Muscle of leg (tissue), 11 donors: ENCODE data around the gene SPO11. TPM values are rescaled to one million over a fixed set of nuclear protein-coding genes. Genes with fewer than 3 reads are reported as not detected.

Experiments used
- DNase-seq: peaks from one replicate; pipeline ENCODE4 v3.0.0; 2013
- H3K27ac ChIP-seq: one replicate; pipeline ENCODE4 v1.5.1; 2013; ENCODE audit warnings: mild to moderate bottlenecking, low read length, control low read depth
- H3K27me3 ChIP-seq: one replicate; pipeline ENCODE4 v1.6.1; 2013; ENCODE audit warnings: low read length; ENCODE audit not compliant: control insufficient read depth, insufficient read depth
- H3K36me3 ChIP-seq: one replicate; pipeline ENCODE4 v1.6.1; 2013; ENCODE audit warnings: low read length; ENCODE audit not compliant: control insufficient read depth, insufficient read depth
- H3K4me1 ChIP-seq: one replicate; pipeline ENCODE4 v1.6.1; 2013; ENCODE audit warnings: low read length; ENCODE audit not compliant: control insufficient read depth, insufficient read depth
- H3K4me3 ChIP-seq: one replicate; pipeline ENCODE4 v1.5.1; 2013; ENCODE audit warnings: low read length, control low read depth
- H3K9me3 ChIP-seq: replicated peaks from 2 replicates; pipeline ENCODE4 v1.6.1; 2013; ENCODE audit warnings: low read depth, low read length; ENCODE audit not compliant: control insufficient read depth
- WGBS: methylation state at CpG from one replicate; pipeline ENCODE4 v1.1.5; 2013; ENCODE audit warnings: missing lambda C conversion rate; ENCODE audit not compliant: insufficient coverage; 5-methylcytosine and 5-hydroxymethylcytosine counted together
- polyA plus RNA-seq, 8 donors: library from polyadenylated mRNA; unstranded; fragments of 120-200 nt; gene quantifications; one replicate each; pipeline versions ENCODE4 v1.2.1 to v1.2.3, GENCODE V29; 2013; ENCODE audit warnings: inconsistent platforms in 1 of 8, low replicate concordance in 1 of 8; ENCODE audit not compliant: insufficient read length in 8 of 8, insufficient read depth in 1 of 8
- total RNA-seq: library from RNA; stranded (reverse); fragments of 120-200 nt; gene quantifications from one replicate; pipeline ENCODE4 v1.2.4, GENCODE V29; 2013

The SPO11 gene
- total and polyA plus RNA-seq, 9 donors = not detected

- Histone ChIP-seq H3K4me1 (peaks cover 28% of the 10 kb centered on the region), H3K9me3 (no peaks in the 10 kb centered on the region), H3K27ac (no peak overlapping the region), H3K36me3 (peaks cover 7% of the 10 kb centered on the region), H3K4me3 (no peak overlapping the region), H3K27me3 (no peaks in the 10 kb centered on the region)
- 88% methylated on average over 2 of the region's 7 CpGs for WGBS
- no peak for DNase-seq
Observed at GRCh38 chr20:57387945-57388371, 58.4 kb downstream of the SPO11 start.

DNA sequence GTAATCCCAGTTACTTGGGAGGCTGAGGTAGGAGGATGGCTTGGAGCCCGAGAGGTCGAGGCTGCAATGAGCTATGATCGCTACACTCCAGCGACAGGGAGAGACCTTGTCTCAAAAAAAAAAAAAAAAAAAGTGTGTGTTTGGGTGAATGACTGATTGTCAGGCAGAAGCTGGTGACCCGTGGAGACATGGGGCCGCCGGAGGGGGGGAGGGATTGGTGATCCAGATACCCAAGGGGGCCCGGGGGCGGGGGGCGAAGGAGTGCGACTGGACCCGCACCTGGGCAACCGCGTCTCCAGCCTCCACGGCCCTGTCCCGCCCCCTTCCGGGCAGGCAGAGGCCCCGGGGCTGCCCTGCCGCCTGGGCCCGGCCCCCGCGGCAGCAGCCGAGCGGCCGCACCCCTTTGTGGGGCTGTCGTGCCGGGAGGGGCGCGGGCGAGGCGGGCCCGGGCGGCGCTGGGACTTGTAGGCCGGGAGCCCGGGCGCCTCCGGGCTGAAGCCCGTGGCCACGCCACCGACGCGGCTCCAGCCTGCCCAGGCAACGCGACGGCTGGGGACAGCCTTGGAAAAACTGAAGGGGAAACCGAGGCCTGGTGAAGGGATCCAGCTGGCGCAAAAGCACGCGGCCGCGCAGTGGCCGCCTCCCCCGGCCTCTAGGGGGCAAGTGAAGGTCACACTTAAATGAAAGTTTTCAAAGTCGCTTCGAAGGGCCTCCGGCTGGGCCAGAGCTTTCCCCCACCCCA, 59.5 kb downstream of the SPO11 start:
- peaks cover 40% of the 10 kb centered on the region for H3K4me1 ChIP-seq

DNA sequence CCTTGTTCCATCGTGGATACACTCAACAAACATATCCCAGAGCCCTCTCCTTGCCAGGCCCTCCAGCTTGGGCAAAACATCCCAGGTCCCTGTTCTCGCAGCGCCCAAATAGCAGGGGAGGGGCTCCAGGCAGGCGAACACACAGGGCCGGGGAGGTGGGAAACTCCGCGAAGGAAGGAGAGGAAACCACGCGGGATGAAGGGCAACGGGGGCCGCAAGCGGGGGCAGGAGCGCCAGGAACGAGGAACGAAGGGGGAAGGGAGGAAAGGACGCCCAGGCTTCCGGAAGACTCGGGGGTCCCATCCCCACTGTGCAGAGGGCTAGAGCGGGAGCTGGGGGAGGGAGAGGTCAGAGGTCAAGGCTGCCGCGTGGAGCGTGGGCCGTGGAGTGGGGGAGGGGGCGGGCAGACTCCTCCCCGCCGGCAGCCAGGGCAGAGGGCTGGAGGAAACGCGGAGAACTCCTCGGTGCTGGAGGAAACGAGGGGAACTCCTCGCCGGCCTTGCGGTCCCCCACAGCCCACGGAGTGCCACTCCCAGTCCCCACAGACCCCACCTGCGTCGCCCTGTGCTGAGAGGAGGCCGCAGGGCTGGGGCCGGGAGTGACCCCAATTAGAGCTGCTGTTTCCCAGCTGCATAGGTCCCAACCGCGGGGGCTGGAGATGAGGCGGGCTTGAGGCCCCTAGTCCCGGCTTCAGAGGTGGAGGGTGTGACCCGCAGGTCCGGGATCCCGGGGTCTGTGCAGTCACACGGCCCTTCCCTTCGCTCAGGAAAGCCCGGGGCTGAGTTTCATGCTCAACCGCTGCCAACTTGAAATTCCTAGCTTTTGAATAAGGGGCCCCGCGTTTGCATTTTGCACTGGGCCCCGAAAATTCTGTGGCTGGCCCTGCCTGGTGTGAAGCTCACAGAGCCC, 60.3 kb downstream of the SPO11 start:
- Histone ChIP-seq H3K4me3 (peak overlapping the region; percentile 32), H3K27ac (peak overlapping the region; percentile 51), H3K9me3 (no peaks in the 10 kb centered on the region), H3K36me3 (peaks cover 22% of the 10 kb centered on the region), H3K4me1 (peaks cover 48% of the 10 kb centered on the region), H3K27me3 (no peaks in the 10 kb centered on the region)
- DNase-seq = no peak
- 24% methylated on average over 36 of the region's 52 CpGs for WGBS

More for the DNA sequence above, 59.5 kb downstream of the SPO11 start:
- no peaks in the 10 kb centered on the region for H3K27me3 ChIP-seq
- H3K36me3 ChIP-seq = peaks cover 18% of the 10 kb centered on the region
- peak; percentile 85 for DNase-seq
- peak overlapping the region; percentile 51 for H3K27ac ChIP-seq
- H3K9me3 ChIP-seq = no peaks in the 10 kb centered on the region
- peak overlapping the region; percentile 32 for H3K4me3 ChIP-seq
- whole genome bisulfite sequencing = 5% methylated on average over 57 of the region's 57 CpGs

DNA sequence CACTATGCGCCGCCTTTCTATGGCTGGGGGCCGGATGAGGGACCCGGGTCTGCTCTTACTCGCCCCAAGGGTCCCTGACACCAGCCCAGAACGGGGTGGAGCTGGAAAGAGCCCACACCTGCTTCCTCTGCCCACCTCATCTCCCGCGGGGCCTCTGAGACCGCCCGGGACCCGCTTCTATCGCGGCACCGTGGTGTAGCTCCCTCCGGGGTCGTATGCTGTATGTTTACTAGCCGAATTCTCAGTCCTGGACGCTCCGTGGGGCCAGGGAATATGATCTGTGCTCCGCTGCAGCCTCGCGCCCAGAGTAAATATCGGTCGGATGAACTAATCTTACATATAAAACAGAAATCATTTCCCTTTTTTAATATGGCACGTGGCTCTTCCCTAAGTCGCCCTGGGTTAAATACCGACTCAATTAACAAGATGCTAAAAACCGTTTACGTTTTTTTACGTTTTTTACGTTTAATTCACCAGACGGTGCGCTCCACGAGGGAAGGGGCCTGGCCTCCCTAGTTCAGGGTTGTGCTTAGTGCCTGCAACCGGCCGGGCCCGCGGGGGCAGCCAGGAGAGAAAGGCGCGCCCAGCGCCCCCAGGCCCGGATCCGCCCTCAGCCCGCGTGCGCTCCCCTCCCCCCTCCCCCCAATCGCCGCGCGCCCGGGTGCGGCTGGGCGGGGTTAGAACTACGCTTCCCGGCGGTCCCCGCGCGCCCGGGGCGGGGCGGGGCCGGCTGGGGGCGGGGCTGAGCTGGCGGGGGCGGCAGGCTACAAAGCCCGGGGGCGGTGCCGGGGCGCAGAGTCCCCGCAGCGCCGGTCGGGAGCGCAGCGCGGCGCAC, 61.2 kb downstream of the SPO11 start, which contains the start of gene RBM38:
TSS of gene RBM38 (plus strand) at position 793 of the 835 bp plus-strand sequence. CDS start 186 bp downstream, outside the sequence.
- H3K27ac ChIP-seq = peak within 1 kb of the TSS; percentile 87
- H3K27me3 ChIP-seq = no peaks in the 10 kb centered on the region
- H3K9me3 ChIP-seq = no peaks in the 10 kb centered on the region
- H3K4me1 ChIP-seq = peaks cover 57% of the 10 kb centered on the region
- WGBS = 15% methylated on average over 69 of the region's 78 CpGs
- peaks cover 24% of the 10 kb centered on the region for H3K36me3 ChIP-seq
- H3K4me3 ChIP-seq = peak within 1 kb of the TSS; percentile 66
- peak; percentile 87 for DNase-seq

DNA sequence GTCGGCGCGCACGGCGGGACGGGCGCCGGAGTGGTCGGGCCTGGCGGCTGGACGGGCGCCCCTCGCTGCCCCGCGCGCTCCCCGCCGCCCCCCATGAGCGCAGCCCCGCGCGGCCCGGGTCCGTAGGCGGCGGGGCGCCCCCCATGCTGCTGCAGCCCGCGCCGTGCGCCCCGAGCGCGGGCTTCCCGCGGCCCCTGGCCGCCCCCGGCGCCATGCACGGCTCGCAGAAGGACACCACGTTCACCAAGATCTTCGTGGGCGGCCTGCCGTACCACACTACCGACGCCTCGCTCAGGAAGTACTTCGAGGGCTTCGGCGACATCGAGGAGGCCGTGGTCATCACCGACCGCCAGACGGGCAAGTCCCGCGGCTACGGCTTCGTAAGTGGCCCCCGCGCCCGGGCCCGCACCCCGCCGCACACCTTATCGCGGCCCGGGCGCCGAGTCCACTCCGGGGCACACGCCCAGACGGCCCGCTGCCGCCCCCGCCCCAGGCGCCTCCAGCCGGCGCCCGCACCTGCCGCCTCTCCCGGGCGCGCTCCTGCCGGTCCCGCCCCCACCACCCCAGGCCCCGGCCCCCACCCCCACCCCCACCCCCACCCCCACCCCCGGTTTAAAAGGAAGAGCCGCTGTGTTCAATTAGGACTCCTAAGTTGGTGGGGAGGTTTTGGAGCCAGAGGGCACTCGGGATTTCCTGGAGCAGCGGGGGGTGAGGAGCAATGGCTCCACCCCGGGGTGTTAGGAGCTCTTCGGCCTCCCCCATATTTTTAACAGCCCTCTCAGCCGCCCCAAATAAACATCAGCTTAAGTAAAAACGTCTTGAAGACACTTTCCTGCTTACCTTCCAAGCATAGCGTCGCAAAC, 62.1 kb downstream of the SPO11 start:
- peaks cover 65% of the 10 kb centered on the region for H3K4me1 ChIP-seq
- H3K9me3 ChIP-seq = no peaks in the 10 kb centered on the region
- peak overlapping the region; percentile 87 for H3K27ac ChIP-seq
- H3K36me3 ChIP-seq = peaks cover 33% of the 10 kb centered on the region
- H3K4me3 ChIP-seq = peak overlapping the region; percentile 66
- peak; percentile 38 for DNase-seq
- WGBS = 2% methylated on average over 74 of the region's 98 CpGs
- no peaks in the 10 kb centered on the region for H3K27me3 ChIP-seq

GRCh38 chr20:57392512-57393271, 63.1 kb downstream of the SPO11 start:
- peak overlapping the region; percentile 57 for H3K4me3 ChIP-seq
- H3K4me1 ChIP-seq = peaks cover 76% of the 10 kb centered on the region
- WGBS = 57% methylated on average over 26 of the region's 33 CpGs
- H3K27me3 ChIP-seq = no peaks in the 10 kb centered on the region
- H3K36me3 ChIP-seq = peaks cover 41% of the 10 kb centered on the region
- peak overlapping the region; percentile 87 for H3K27ac ChIP-seq
- DNase-seq = peak; percentile 39
- no peaks in the 10 kb centered on the region for H3K9me3 ChIP-seq

Other genes starting within 250 kb of the SPO11 start
- 3.8 TPM for gene BMP7, start 63.2 kb upstream of the SPO11 start, total RNA-seq
- gene BMP7, start 63.2 kb upstream of the SPO11 start, polyA plus RNA-seq = 10 to 100 TPM in 1 of 8 donors, 1 to 10 TPM in 7; 3.7 to 11.3 (median 5.4) TPM
- 19.9 TPM for gene RAE1, start 21.5 kb downstream of the SPO11 start, total RNA-seq
- 10 to 100 TPM; 24.2 to 30.5 (median 25.5) TPM for gene RAE1, start 21.5 kb downstream of the SPO11 start, polyA plus RNA-seq
- 31.7 TPM for gene RBM38, start 61.6 kb downstream of the SPO11 start, total RNA-seq
- gene RBM38, start 61.6 kb downstream of the SPO11 start, polyA plus RNA-seq = 10 to 100 TPM; 46.0 to 63.7 (median 57.2) TPM
- 0.04 TPM for gene CTCFL, start 195.3 kb downstream of the SPO11 start, total RNA-seq
- under 1 TPM in 7 of 8 donors, not detected in 1; 0.07 to 0.24 (median 0.21) TPM for gene CTCFL, start 195.3 kb downstream of the SPO11 start, polyA plus RNA-seq
- 0.13 TPM for gene PCK1, start 231.3 kb downstream of the SPO11 start, total RNA-seq
- 1 to 10 TPM in 1 of 8 donors, under 1 TPM in 6, not detected in 1; 0.05 to 1.5 (median 0.20) TPM for gene PCK1, start 231.3 kb downstream of the SPO11 start, polyA plus RNA-seq